Keratinocyte (primary cell): ENCODE results near the gene KRTAP5-4. TPM values are rescaled to one million over a fixed set of nuclear protein-coding genes. Genes with fewer than 3 reads are reported as not detected.

Experiments
- DNase-seq: peaks from one replicate; pipeline ENCODE4 v3.0.0-alpha.2; 2011; ENCODE audit warnings: low read depth, missing footprints, low spot score
- FAIRE-seq: peaks from 2 replicates; lab custom pipeline; 2011; peaks lifted over from hg19 to GRCh38; lab: Jason Lieb, UNC
- H2AFZ ChIP-seq: 2 replicates; pipeline ENCODE4 v1.6.0; 2012; ENCODE audit warnings: low read length, control low read depth, inconsistent platforms; ENCODE audit not compliant: control insufficient read depth
- H3K27ac ChIP-seq: 2 replicates; pipeline ENCODE4 v1.5.1; 2011; ENCODE audit warnings: low read length; ENCODE audit not compliant: control insufficient read depth, insufficient read depth
- H3K27me3 ChIP-seq: 3 replicates; pipeline ENCODE4 v1.6.0; 2011; ENCODE audit warnings: low read length; ENCODE audit not compliant: control insufficient read depth, insufficient read depth; ENCODE audit errors: extremely low read depth
- H3K36me3 ChIP-seq, 2 experiments: 2 replicates in 1 of 2; 3 replicates in 1 of 2; pipeline ENCODE4 v1.5.1; 2011; ENCODE audit warnings: low read length in 2 of 2, mild to moderate bottlenecking in 1 of 2; ENCODE audit not compliant: control insufficient read depth in 2 of 2, insufficient read depth in 2 of 2; ENCODE audit errors: extremely low read depth in 1 of 2
- H3K4me1 ChIP-seq: 3 replicates; pipeline ENCODE4 v1.5.1; 2011; ENCODE audit warnings: low read length; ENCODE audit not compliant: control insufficient read depth, insufficient read depth; ENCODE audit errors: extremely low read depth
- H3K4me2 ChIP-seq: 3 replicates; pipeline ENCODE4 v1.6.0; 2011; ENCODE audit warnings: low read depth, low read length; ENCODE audit not compliant: control insufficient read depth, insufficient read depth; ENCODE audit errors: extremely low read depth
- H3K4me3 ChIP-seq, 3 experiments: fragments of 200-600 bp in 1 of 3; sonication (generic) in 1 of 3; 2 replicates in 2 of 3; 3 replicates in 1 of 3; pipeline ENCODE4 v1.5.1; 2011 to 2016; ENCODE audit warnings: low read length in 3 of 3, mild to moderate bottlenecking in 3 of 3, control low read depth in 2 of 3, inconsistent platforms in 1 of 3, low read depth in 1 of 3, mixed read lengths in 1 of 3, mixed run types in 1 of 3, moderate library complexity in 1 of 3; ENCODE audit not compliant: control insufficient read depth in 2 of 3, insufficient read depth in 2 of 3; ENCODE audit errors: extremely low read depth in 1 of 3
- H3K79me2 ChIP-seq: 2 replicates; pipeline ENCODE4 v1.6.0; 2012; ENCODE audit warnings: low read length; ENCODE audit not compliant: control insufficient read depth, insufficient read depth
- H3K9ac ChIP-seq: 3 replicates; pipeline ENCODE4 v1.6.0; 2011; ENCODE audit warnings: low read length; ENCODE audit not compliant: control insufficient read depth, insufficient read depth; ENCODE audit errors: extremely low read depth
- H3K9me1 ChIP-seq: 3 replicates; pipeline ENCODE4 v1.6.0; 2011; ENCODE audit warnings: low read length; ENCODE audit not compliant: control insufficient read depth, insufficient read depth; ENCODE audit errors: extremely low read depth
- H3K9me3 ChIP-seq: 2 replicates; pipeline ENCODE4 v1.5.1; 2012; ENCODE audit warnings: low read depth, low read length; ENCODE audit not compliant: control insufficient read depth
- H4K20me1 ChIP-seq: 3 replicates; pipeline ENCODE4 v1.6.0; 2011; ENCODE audit warnings: low read length; ENCODE audit not compliant: control insufficient read depth, insufficient read depth; ENCODE audit errors: extremely low read depth
- CTCF ChIP-seq, 3 experiments: IDR thresholded peaks in 1 of 3; conservative IDR thresholded peaks in 1 of 3; optimal IDR thresholded peaks in 1 of 3; 2 replicates in 2 of 3; 3 replicates in 1 of 3; pipeline versions ENCODE3 to v1.5.1; 2011; ENCODE audit warnings: low read length in 3 of 3, mild to moderate bottlenecking in 3 of 3, moderate library complexity in 2 of 3, control low read depth in 1 of 3, inconsistent platforms in 1 of 3; ENCODE audit not compliant: insufficient read depth in 2 of 3; ENCODE audit errors: extremely low read depth in 1 of 3
- EZH2 ChIP-seq: IDR thresholded peaks from one replicate; pipeline ENCODE4 v1.6.1; 2012; ENCODE audit warnings: inconsistent platforms, mild to moderate bottlenecking, low read length, moderate library complexity
- dilution Hi-C: fragments of 300-500 bp; cut with MboI; formaldehyde crosslinking; loops from one replicate; pipeline ENCODE4 v1.7.0; 2020; ENCODE audit warnings: low sequenced_read_pairs; ENCODE audit not compliant: extremely low pct_ligation_motif_present
- polyA plus RNA-seq, 5 experiments: library from polyadenylated mRNA; depleted of rRNA in 3 of 5; stranded (reverse) in 3 of 5; stranded (forward) in 1 of 5; unstranded in 1 of 5; fragments of >200 nt; gene quantifications; 1 replicate in 1 of 5; 2 replicates in 3 of 5; 3 replicates in 1 of 5; pipeline versions ENCODE4 v1.2.1 to v1.2.3, GENCODE V29; 2011 to 2012; ENCODE audit warnings: missing spikeins in 2 of 5, low read depth in 1 of 5, low replicate concordance in 1 of 5

Gene KRTAP5-4
- polyA plus RNA-seq, 1 donor (not counting 4 experiments of a cell fraction or from before 2014, with no cell fraction given) = not detected

DNA sequence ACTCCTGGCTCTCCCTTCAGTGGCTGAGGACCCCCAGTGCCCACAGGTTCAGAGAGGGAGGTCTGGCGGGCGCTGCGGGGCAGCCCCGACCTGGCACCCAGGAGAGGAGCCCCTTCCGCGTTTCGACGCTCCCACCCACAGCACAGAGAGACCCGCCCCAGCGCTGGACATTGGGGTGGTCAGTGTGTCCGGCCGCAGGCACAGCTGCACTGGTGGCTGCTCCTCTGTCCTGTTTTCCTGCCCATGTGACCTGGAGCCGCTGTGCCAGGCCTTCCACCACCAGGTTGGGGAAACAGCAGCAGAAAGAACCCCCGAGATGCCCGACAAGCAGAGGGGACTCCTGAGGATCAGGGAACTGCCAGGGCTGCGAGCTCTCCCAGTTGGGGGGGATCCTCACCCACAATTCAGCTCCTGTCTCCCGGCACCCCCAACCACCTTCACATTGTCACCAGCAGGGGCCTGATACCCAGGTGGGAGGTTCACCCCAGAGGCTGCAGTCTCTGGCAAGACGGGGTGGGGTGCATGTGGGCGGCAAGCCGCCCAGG is 21.3 kb upstream of the KRTAP5-4 start:
- no peaks in the 10 kb centered on the region for H3K9me3 ChIP-seq
- H3K4me2 ChIP-seq = no peak overlapping the region
- no peaks in the 10 kb centered on the region for H3K4me1 ChIP-seq
- H2AFZ ChIP-seq = no peak overlapping the region
- no peaks in the 10 kb centered on the region for H3K9me1 ChIP-seq
- no peak overlapping the region for H3K4me3 ChIP-seq
- no peak overlapping the region for H3K9ac ChIP-seq
- dilution Hi-C loops = no loop called here
- TF ChIP-seq CTCF (optimal IDR thresholded peaks at IDR 0.05 in 1 of 3, IDR thresholded peaks at IDR 0.05 in 1 of 3, conservative IDR thresholded peaks at IDR 0.05 in 1 of 3; ENCODE audit: extremely low read depth in 1 of 3, insufficient read depth in 2 of 3, low read length in 3 of 3) (no peak), EZH2 (no peak)
- FAIRE-seq (no peak), DNase-seq (no peak)
- H3K36me3 ChIP-seq = no peaks in the 10 kb centered on the region
- H3K79me2 ChIP-seq = no peaks in the 10 kb centered on the region
- no peak overlapping the region for H3K27ac ChIP-seq
- H3K27me3 ChIP-seq = peaks cover 25% of the 10 kb centered on the region
- H4K20me1 ChIP-seq = peaks cover 4% of the 10 kb centered on the region

GRCh38 chr11:1642288-1643145 is 20.6 kb upstream of the KRTAP5-4 start:
- Histone ChIP-seq H2AFZ (no peak overlapping the region), H3K36me3 (no peaks in the 10 kb centered on the region), H3K27ac (no peak overlapping the region), H3K4me1 (no peaks in the 10 kb centered on the region), H3K4me3 (no peak overlapping the region), H3K9me3 (no peaks in the 10 kb centered on the region), H4K20me1 (peaks cover 4% of the 10 kb centered on the region), H3K79me2 (no peaks in the 10 kb centered on the region), H3K9ac (no peak overlapping the region), H3K27me3 (peaks cover 28% of the 10 kb centered on the region), H3K4me2 (no peak overlapping the region), H3K9me1 (no peaks in the 10 kb centered on the region)
- TF ChIP-seq CTCF (optimal IDR thresholded peaks at IDR 0.05 in 1 of 3, IDR thresholded peaks at IDR 0.05 in 1 of 3, conservative IDR thresholded peaks at IDR 0.05 in 1 of 3; ENCODE audit: extremely low read depth in 1 of 3, insufficient read depth in 2 of 3, low read length in 3 of 3) = no peak
- no peak for TF ChIP-seq EZH2
- FAIRE-seq (no peak), DNase-seq (no peak)
- dilution Hi-C loops = no loop called here
